CD14-positive monocyte (primary cell): Measurements from ENCODE around the gene ARHGEF19. TPM values are rescaled to one million over a fixed set of nuclear protein-coding genes. Genes with fewer than 3 reads are reported as not detected.

Experiments used
- DNase-seq, 3 donors: peaks; one replicate each; pipeline ENCODE4 v3.0.0-alpha.2; 2011 to 2022
- H2AFZ ChIP-seq: 2 replicates; pipeline ENCODE4 v1.6.0; 2012; ENCODE audit warnings: mild to moderate bottlenecking, low read depth, low read length, inconsistent platforms; ENCODE audit not compliant: insufficient read depth, poor library complexity, severe bottlenecking
- H3K27ac ChIP-seq, 2 donors: 1 replicate in 1 of 2; 2 replicates in 1 of 2; pipeline ENCODE4 v1.5.1; 2012 to 2013; ENCODE audit warnings: low read length in 2 of 2, control low read depth in 1 of 2, inconsistent platforms in 1 of 2, low read depth in 1 of 2, mild to moderate bottlenecking in 1 of 2
- H3K27me3 ChIP-seq, 2 donors: one replicate each; pipeline versions ENCODE4 v1.6.0 to v1.6.1; 2011 to 2013; ENCODE audit warnings: low read length in 2 of 2; ENCODE audit not compliant: control insufficient read depth in 2 of 2, insufficient read depth in 2 of 2
- H3K36me3 ChIP-seq, 2 donors: replicated peaks in 1 of 2; 1 replicate in 1 of 2; 2 replicates in 1 of 2; pipeline versions ENCODE4 v1.5.1 to v1.6.1; 2012 to 2013; ENCODE audit warnings: low read length in 2 of 2, control low read depth in 1 of 2, inconsistent platforms in 1 of 2, mild to moderate bottlenecking in 1 of 2; ENCODE audit not compliant: insufficient read depth in 2 of 2, control insufficient read depth in 1 of 2
- H3K4me1 ChIP-seq, 2 donors: 1 replicate in 1 of 2; 2 replicates in 1 of 2; pipeline versions ENCODE4 v1.5.1 to v1.6.1; 2012 to 2013; ENCODE audit warnings: low read length in 2 of 2, control low read depth in 1 of 2, inconsistent platforms in 1 of 2, mild to moderate bottlenecking in 1 of 2, moderate library complexity in 1 of 2; ENCODE audit not compliant: insufficient read depth in 2 of 2, control insufficient read depth in 1 of 2
- H3K4me2 ChIP-seq: replicated peaks from 2 replicates; pipeline ENCODE3; 2012; ENCODE audit warnings: low read length, moderate library complexity, mild to moderate bottlenecking; ENCODE audit not compliant: poor library complexity, severe bottlenecking; ENCODE audit errors: extremely low read depth
- H3K4me3 ChIP-seq, 3 experiments: fragments of 200-600 bp in 1 of 3; sonication (generic) in 1 of 3; replicated peaks in 1 of 3; 1 replicate in 2 of 3; 2 replicates in 1 of 3; pipeline ENCODE4 v1.5.1; 2011 to 2013; ENCODE audit warnings: low read length in 3 of 3, mild to moderate bottlenecking in 3 of 3, control low read depth in 2 of 3, low read depth in 2 of 3, inconsistent platforms in 1 of 3, moderate library complexity in 1 of 3
- H3K79me2 ChIP-seq: 2 replicates; pipeline ENCODE4 v1.6.0; 2012; ENCODE audit warnings: mild to moderate bottlenecking, control low read depth, inconsistent platforms, low read length, moderate library complexity; ENCODE audit not compliant: insufficient read depth
- H3K9ac ChIP-seq: 2 replicates; pipeline ENCODE4 v1.6.0; 2017; ENCODE audit warnings: low read length, mild to moderate bottlenecking; ENCODE audit not compliant: insufficient read depth, poor library complexity, severe bottlenecking
- H3K9me3 ChIP-seq, 2 donors: replicated peaks in 1 of 2; 1 replicate in 1 of 2; 2 replicates in 1 of 2; pipeline versions ENCODE4 v1.5.1 to v1.6.1; 2012 to 2013; ENCODE audit warnings: low read length in 2 of 2, control low read depth in 1 of 2; ENCODE audit not compliant: control insufficient read depth in 1 of 2, insufficient read depth in 1 of 2
- H4K20me1 ChIP-seq: 2 replicates; pipeline ENCODE4 v1.6.0; 2012; ENCODE audit warnings: mild to moderate bottlenecking, low read length, control low read depth, moderate library complexity; ENCODE audit not compliant: insufficient read depth
- H3K27ac Mint-ChIP-seq, 7 donors: one replicate each; pipeline ENCODE4 v1.8.0; 2020; ENCODE audit warnings: mild to moderate bottlenecking in 7 of 7, mixed read lengths in 7 of 7, moderate library complexity in 6 of 7, inconsistent platforms in 2 of 7
- H3K27me3 Mint-ChIP-seq, 3 donors: one replicate each; pipeline ENCODE4 v1.8.0; 2021 to 2022; ENCODE audit warnings: low read depth in 3 of 3, mild to moderate bottlenecking in 3 of 3, mixed read lengths in 3 of 3, moderate library complexity in 3 of 3, inconsistent platforms in 1 of 3
- H3K36me3 Mint-ChIP-seq, 2 donors: one replicate each; pipeline ENCODE4 v1.8.0; 2020; ENCODE audit warnings: mixed read lengths in 2 of 2, inconsistent platforms in 1 of 2, mild to moderate bottlenecking in 1 of 2
- H3K4me1 Mint-ChIP-seq: one replicate; pipeline ENCODE4 v1.8.0; 2020; ENCODE audit warnings: mild to moderate bottlenecking, mixed read lengths
- H3K4me3 Mint-ChIP-seq, 2 donors: one replicate each; pipeline ENCODE4 v1.8.0; 2020; ENCODE audit warnings: mild to moderate bottlenecking in 2 of 2, mixed read lengths in 2 of 2, moderate library complexity in 1 of 2
- H3K9me3 Mint-ChIP-seq, 7 donors: one replicate each; pipeline ENCODE4 v1.8.0; 2020 to 2022; ENCODE audit warnings: mixed read lengths in 7 of 7, mild to moderate bottlenecking in 6 of 7, moderate library complexity in 6 of 7, inconsistent platforms in 2 of 7
- WGBS: methylation state at CpG from one replicate; pipeline ENCODE4 v1.1.5; 2013; ENCODE audit warnings: missing lambda C conversion rate; ENCODE audit not compliant: insufficient coverage; 5-methylcytosine and 5-hydroxymethylcytosine counted together
- intact Hi-C, 2 donors: fragments of 100-400 bp; cut with micrococcal nuclease; formaldehyde crosslinking; loops; one replicate each; pipeline versions ENCODE4 v1.15.0 to v1.15.1; 2023
- polyA plus RNA-seq, 3 donors: library from polyadenylated mRNA; depleted of rRNA in 1 of 3; unstranded in 2 of 3; stranded (reverse) in 1 of 3; fragments of 300-500 nt in 2 of 3; fragments of >200 nt in 1 of 3; fragmentation: Illumina TruSeq in 2 of 3; gene quantifications; 1 replicate in 2 of 3; 2 replicates in 1 of 3; pipeline ENCODE4 v1.2.3, GENCODE V29; 2012 to 2021
- TF ChIP-seq, protein P1 (sequence below): fragments of 200-600 bp; IDR thresholded peaks from one replicate; pipeline ENCODE4 v1.8.0; 2022; ENCODE audit warnings: antibody characterized with exemption, mild to moderate bottlenecking

ARHGEF19 gene
- polyA plus RNA-seq, 3 donors = 2.2 to 7.9 (median 2.3) TPM

DNA sequence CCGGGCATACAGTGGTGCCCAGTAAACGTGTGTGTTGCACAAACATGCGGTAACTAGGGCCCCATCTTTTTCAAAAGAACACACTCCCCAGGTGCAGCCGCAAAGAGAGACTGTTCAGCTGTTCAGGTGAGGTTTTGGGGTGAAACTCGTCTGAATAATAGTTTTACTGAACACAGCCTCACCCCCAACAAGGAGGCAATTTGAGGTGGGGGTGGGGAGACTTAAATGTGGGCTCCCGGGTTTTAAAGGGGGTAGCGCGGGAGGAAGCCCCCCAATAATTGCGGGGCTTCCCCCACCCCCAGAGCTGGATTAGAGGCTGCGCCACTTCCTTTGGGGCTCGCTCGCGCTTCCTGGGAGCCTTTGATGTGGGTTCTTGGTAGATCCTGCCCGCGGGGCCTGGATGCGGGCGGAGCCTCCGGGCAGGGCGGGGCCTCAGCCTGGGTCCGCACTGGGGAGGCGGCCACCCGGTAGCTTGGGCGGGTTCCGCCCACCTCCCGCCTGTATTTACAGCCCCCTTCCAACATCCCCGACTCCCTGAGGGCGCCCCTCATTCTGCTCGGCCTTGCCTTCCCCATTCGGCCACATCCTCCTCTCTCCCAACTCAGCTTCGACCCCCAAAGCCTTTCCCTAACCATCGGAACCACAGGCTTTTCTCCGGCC, 50.2 kb downstream of the ARHGEF19 start:
- no peaks in the 10 kb centered on the region for H3K36me3 ChIP-seq
- no peak overlapping the region for H2AFZ ChIP-seq
- H3K4me1 ChIP-seq = peaks cover 6 to 19% of the 10 kb centered on the region in 2 donors
- no peak overlapping the region for H3K27ac ChIP-seq
- H3K27ac Mint-ChIP-seq = no peak overlapping the region
- peaks cover 47 to 67% (median 49%) of the 10 kb centered on the region in 3 donors for H3K27me3 Mint-ChIP-seq
- 5% methylated on average over 21 of the region's 32 CpGs for WGBS
- H3K27me3 ChIP-seq = peaks cover 8 to 38% of the 10 kb centered on the region in 2 donors
- no peak overlapping the region for H3K4me3 ChIP-seq
- peak overlapping the region; percentile 29 for H3K4me2 ChIP-seq
- no peak for DNase-seq
- H3K4me3 Mint-ChIP-seq = peak overlapping the region; percentile 48 to 81
- H3K4me1 Mint-ChIP-seq = peaks cover 22% of the 10 kb centered on the region
- intact Hi-C loops = no loop called here
- no peaks in the 10 kb centered on the region for H3K79me2 ChIP-seq
- H3K9me3 Mint-ChIP-seq = peaks cover 0 to 13% (median 0%) of the 10 kb centered on the region in 7 donors
- H3K36me3 Mint-ChIP-seq = no peaks in the 10 kb centered on the region
- H3K9me3 ChIP-seq = no peaks in the 10 kb centered on the region
- TF ChIP-seq, protein P1, sequence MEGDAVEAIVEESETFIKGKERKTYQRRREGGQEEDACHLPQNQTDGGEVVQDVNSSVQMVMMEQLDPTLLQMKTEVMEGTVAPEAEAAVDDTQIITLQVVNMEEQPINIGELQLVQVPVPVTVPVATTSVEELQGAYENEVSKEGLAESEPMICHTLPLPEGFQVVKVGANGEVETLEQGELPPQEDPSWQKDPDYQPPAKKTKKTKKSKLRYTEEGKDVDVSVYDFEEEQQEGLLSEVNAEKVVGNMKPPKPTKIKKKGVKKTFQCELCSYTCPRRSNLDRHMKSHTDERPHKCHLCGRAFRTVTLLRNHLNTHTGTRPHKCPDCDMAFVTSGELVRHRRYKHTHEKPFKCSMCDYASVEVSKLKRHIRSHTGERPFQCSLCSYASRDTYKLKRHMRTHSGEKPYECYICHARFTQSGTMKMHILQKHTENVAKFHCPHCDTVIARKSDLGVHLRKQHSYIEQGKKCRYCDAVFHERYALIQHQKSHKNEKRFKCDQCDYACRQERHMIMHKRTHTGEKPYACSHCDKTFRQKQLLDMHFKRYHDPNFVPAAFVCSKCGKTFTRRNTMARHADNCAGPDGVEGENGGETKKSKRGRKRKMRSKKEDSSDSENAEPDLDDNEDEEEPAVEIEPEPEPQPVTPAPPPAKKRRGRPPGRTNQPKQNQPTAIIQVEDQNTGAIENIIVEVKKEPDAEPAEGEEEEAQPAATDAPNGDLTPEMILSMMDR = no peak
- peak overlapping the region; percentile 21 for H3K9ac ChIP-seq
- H4K20me1 ChIP-seq = no peaks in the 10 kb centered on the region

DNA sequence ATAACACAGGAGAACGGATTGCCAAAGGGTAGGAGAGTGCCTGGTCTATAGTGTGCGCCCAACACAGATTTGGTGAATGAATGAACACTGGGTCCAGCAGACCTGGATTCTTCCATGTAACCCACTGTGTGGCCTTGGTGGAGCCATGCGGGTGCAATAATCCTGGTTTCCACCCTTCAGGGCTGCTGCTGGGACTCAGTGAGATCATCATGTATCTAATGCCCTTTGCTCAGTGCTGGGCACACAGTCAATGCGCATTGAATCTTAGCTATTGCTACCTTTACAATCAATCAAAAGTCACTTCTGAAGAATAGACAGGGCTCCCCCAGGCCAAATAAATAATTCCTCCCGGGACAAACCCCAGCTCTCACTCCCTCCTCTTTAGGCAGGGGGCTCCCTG, 50.7 kb downstream of the ARHGEF19 start:
- Mint-ChIP-seq H3K27me3 (peaks cover 45 to 67% (median 46%) of the 10 kb centered on the region in 3 donors), H3K27ac (no peak overlapping the region), H3K4me1 (peaks cover 27% of the 10 kb centered on the region), H3K4me3 (peak overlapping the region in 1 of 2 donors; percentile 56), H3K9me3 (peaks cover 0 to 9% (median 0%) of the 10 kb centered on the region in 7 donors), H3K36me3 (no peaks in the 10 kb centered on the region)
- peaks cover 8 to 24% of the 10 kb centered on the region in 2 donors for H3K4me1 ChIP-seq
- WGBS = 89% methylated on average over 3 of the region's 5 CpGs
- H4K20me1 ChIP-seq = no peaks in the 10 kb centered on the region
- intact Hi-C loops = no loop called here
- no peak overlapping the region for H3K4me3 ChIP-seq
- no peaks in the 10 kb centered on the region for H3K79me2 ChIP-seq
- H3K27ac ChIP-seq = no peak overlapping the region
- H3K4me2 ChIP-seq = no peak overlapping the region
- DNase-seq = no peak
- no peak overlapping the region for H2AFZ ChIP-seq
- peaks cover 6 to 36% of the 10 kb centered on the region in 2 donors for H3K27me3 ChIP-seq
- no peaks in the 10 kb centered on the region for H3K36me3 ChIP-seq
- H3K9ac ChIP-seq = no peak overlapping the region
- H3K9me3 ChIP-seq = no peaks in the 10 kb centered on the region
- TF ChIP-seq, protein P1 = no peak
